Cardiac ventricle fibroblast (primary cell): Measurements from ENCODE around the gene POGZ. TPM values are rescaled to one million over a fixed set of nuclear protein-coding genes. Genes with fewer than 3 reads are reported as not detected.

ENCODE experiments used
- total RNA-seq: library from RNA; depleted of rRNA; stranded (reverse); fragments of >200 nt; gene quantifications from 2 replicates; pipeline ENCODE4 v1.2.3, GENCODE V29; 2015

Gene POGZ
- 21.2 and 22.7 TPM in 2 replicates for total RNA-seq

DNA sequence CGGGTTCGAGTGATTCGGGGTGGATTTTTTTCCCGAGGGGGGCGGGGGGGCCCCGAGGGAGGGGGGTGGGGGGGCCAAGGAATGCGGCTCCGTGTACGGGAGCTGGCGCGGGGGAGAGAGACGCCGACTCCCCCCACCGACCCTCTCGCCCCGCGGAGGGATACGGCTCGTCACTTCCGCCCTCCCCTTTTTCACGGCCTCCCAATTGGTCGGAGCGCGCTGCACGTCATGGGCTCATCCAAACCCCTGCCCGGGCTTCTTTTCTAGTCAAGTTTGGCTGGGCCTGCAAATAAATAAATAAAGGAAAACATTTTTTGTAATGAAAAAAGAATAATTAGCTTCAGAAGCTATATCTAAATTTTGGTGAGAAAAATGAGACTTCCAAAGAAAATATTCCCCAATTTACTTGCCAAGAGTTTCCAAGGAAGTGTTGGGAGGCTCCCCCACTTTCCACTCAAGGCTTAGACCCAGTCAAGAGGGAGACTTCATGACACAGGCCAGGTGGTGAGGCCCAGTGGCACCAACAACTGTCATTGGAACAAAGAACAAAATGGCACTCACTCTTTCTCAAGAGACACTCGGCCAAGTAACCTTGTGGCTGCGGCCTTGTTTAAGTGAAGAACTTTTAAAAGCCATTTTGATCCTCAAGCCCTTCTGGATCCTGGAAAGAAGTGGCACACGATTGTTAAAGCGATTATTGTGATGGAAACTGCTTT is at the start of gene POGZ:
Gene POGZ (minus strand): TSS at position 164 of the 716 bp plus-strand sequence. CDS start 17,290 bp downstream, outside the sequence.

GRCh38 chr1:151399324-151400171 is 59.7 kb downstream of the POGZ start, which contains the start of gene PSMB4:
Gene PSMB4 (plus strand): TSS chr1:151399573. CDS start chr1:151399588, 15 bp downstream.

DNA sequence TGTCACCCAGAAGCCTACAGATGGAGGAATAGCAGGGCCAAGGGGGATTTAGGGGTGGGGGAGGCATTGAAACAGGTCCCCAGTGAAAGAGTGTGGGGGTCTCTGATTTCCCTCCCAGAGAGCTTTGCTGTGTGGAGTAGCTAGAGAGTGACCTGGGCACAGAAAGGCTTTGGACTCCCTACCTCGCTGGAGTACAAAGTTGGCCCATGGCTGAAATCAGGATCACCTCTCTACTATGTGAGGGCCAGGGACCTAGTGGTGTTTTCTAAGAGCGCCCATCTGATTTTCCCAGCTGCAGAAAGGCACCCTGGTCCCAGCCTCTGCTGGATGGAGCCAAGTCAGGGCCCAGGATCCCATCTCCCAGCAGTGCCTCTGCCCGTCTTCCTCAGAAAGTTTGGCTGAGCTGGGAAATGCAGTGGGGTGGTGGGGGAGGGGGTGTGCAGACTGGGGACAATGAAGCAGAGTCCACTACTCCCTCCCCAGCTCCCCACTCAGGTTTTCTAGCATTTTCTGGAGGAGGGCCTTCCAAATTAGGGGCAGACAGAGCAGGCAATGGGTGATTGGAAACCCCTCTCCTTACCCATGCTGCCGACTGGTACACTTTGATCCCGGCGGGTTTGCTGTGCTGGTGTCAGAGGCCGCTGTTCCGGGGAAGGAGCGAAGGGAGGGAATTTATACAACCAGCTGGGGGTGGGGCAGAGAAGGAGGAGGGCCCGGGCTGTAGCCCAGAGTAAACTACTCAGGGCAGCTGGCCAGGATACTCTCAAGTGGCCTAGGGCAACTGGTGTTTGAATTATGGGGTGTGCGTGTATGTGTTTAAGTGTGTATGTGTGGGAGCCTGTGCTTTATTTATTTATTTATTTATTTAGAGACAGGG is 87.0 kb downstream of the POGZ start, which contains the start of gene SELENBP1:
Gene SELENBP1 (minus strand): TSS at position 648 of the 877 bp plus-strand sequence. CDS start 64 bp downstream, at position 584.

Other genes with a start within 250 kb of the POGZ start
- gene PSMD4, start 204.8 kb downstream of the POGZ start, total RNA-seq, result 91.2 and 94.7 TPM in 2 replicates
- gene ZNF687, start 177.2 kb downstream of the POGZ start, total RNA-seq, result 15.2 and 19.9 TPM in 2 replicates
- 47.9 and 66.8 TPM in 2 replicates for gene PI4KB, start 132.1 kb downstream of the POGZ start, total RNA-seq
- 16.1 and 23.9 TPM in 2 replicates for gene RFX5, start 112.2 kb downstream of the POGZ start, total RNA-seq
- 102 and 106 TPM in 2 replicates for gene SELENBP1, start 86.8 kb downstream of the POGZ start, total RNA-seq
- gene PSMB4, start 59.9 kb downstream of the POGZ start, total RNA-seq, result 209 and 222 TPM in 2 replicates
- gene CGN, start 51.9 kb upstream of the POGZ start, total RNA-seq, result not detected in 2 replicates
- 1.1 and 2.5 TPM in 2 replicates for gene TUFT1, start 80.8 kb upstream of the POGZ start, total RNA-seq
- gene SNX27, start 152.6 kb upstream of the POGZ start, total RNA-seq, result 16.5 and 20.3 TPM in 2 replicates